Germinal center (tissue), 1 donor: ENCODE results near the gene CENPP.

ENCODE experiments used
- DNase-seq: peaks from one replicate; pipeline ENCODE4 v3.0.0; 2012; ENCODE audit warnings: mixed read lengths, low spot score

Gene CENPP

GRCh38 chr9:92599938-92600461 is 274.2 kb downstream of the CENPP start:
- no peak for DNase-seq

- no peak for DNase-seq
Measured at GRCh38 chr9:92600462-92601261, 274.9 kb downstream of the CENPP start.

- no peak for DNase-seq
Measured at GRCh38 chr9:92601451-92601850, 275.7 kb downstream of the CENPP start.

- DNase-seq, result no peak
Measured at GRCh38 chr9:92602413-92602812, 276.7 kb downstream of the CENPP start.

GRCh38 chr9:92603100-92603499 is 277.3 kb downstream of the CENPP start:
- DNase-seq, result no peak

GRCh38 chr9:92603990-92604389 is 278.2 kb downstream of the CENPP start:
- DNase-seq, result no peak

- DNase-seq, result no peak
Measured at GRCh38 chr9:92605224-92605623, 279.5 kb downstream of the CENPP start.

- no peak for DNase-seq
Measured at GRCh38 chr9:92607088-92607487, 281.3 kb downstream of the CENPP start.

GRCh38 chr9:92607773-92608172 is 282.0 kb downstream of the CENPP start:
- no peak for DNase-seq

- DNase-seq, result no peak
Measured at GRCh38 chr9:92608241-92608908, 282.6 kb downstream of the CENPP start.

- no peak for DNase-seq
Measured at GRCh38 chr9:92608909-92609445, 283.2 kb downstream of the CENPP start.

- DNase-seq, result no peak
Measured at GRCh38 chr9:92610470-92611420, 285.0 kb downstream of the CENPP start.

GRCh38 chr9:92611621-92612285 is 286.0 kb downstream of the CENPP start:
- no peak for DNase-seq

GRCh38 chr9:92612292-92612691 is 286.5 kb downstream of the CENPP start:
- DNase-seq, result no peak

- no peak for DNase-seq
Measured at GRCh38 chr9:92612816-92613215, 287.1 kb downstream of the CENPP start.

GRCh38 chr9:92613268-92614122 is 287.7 kb downstream of the CENPP start:
- DNase-seq, result no peak

- no peak for DNase-seq
Measured at GRCh38 chr9:92614123-92614510, 288.4 kb downstream of the CENPP start.

- no peak for DNase-seq
Measured at GRCh38 chr9:92614763-92615461, 289.2 kb downstream of the CENPP start.

- DNase-seq, result no peak
Measured at GRCh38 chr9:92615790-92616189, 290.0 kb downstream of the CENPP start.

- DNase-seq, result no peak
Measured at GRCh38 chr9:92616199-92616641, 290.5 kb downstream of the CENPP start.
